Smooth muscle cell (in vitro differentiated cells): ENCODE measurements around the gene NAA15. TPM values are rescaled to one million over a fixed set of nuclear protein-coding genes. Genes with fewer than 3 reads are reported as not detected.
"Not testable (repeated sequence)": the region's sequence is repeated elsewhere in the genome, so short reads cannot be mapped to it uniquely, and the experiment has no call there.

Experiments used
- DNase-seq: peaks from one replicate; lab custom pipeline; 2025; ENCODE audit not compliant: unreplicated experiment; lab: John Stamatoyannopoulos, UW
- H2AFZ ChIP-seq: fragments of 200-600 bp; sonication (generic); 2 replicates; pipeline ENCODE4 v1.6.0; 2016; ENCODE audit warnings: antibody characterized with exemption, low read depth, mild to moderate bottlenecking
- H3F3A ChIP-seq: fragments of 200-600 bp; sonication (generic); 2 replicates; pipeline ENCODE4 v1.6.0; 2017; ENCODE audit warnings: antibody characterized with exemption, low read depth
- H3K27ac ChIP-seq: fragments of 200-600 bp; sonication (generic); 2 replicates; pipeline ENCODE4 v1.5.1; 2016; ENCODE audit warnings: low read depth, mild to moderate bottlenecking
- H3K27me3 ChIP-seq: fragments of 200-600 bp; sonication (generic); 2 replicates; pipeline ENCODE4 v1.6.1; 2016; ENCODE audit warnings: low read depth, mild to moderate bottlenecking
- H3K36me3 ChIP-seq: fragments of 200-600 bp; sonication (generic); 2 replicates; pipeline ENCODE4 v1.5.1; 2016; ENCODE audit warnings: low read depth
- H3K4me1 ChIP-seq: fragments of 200-600 bp; sonication (generic); 2 replicates; pipeline ENCODE4 v1.5.1; 2016; ENCODE audit warnings: low read depth
- H3K4me2 ChIP-seq: fragments of 200-600 bp; sonication (generic); 2 replicates; pipeline ENCODE4 v1.6.0; 2016; ENCODE audit warnings: mild to moderate bottlenecking
- H3K4me3 ChIP-seq: fragments of 200-600 bp; sonication (generic); 2 replicates; pipeline ENCODE4 v1.5.1; 2016; ENCODE audit warnings: mild to moderate bottlenecking
- H3K79me2 ChIP-seq: fragments of 200-600 bp; sonication (generic); 2 replicates; pipeline ENCODE4 v1.6.0; 2016; ENCODE audit warnings: low read depth, mild to moderate bottlenecking
- H3K9ac ChIP-seq: fragments of 200-600 bp; sonication (generic); 2 replicates; pipeline ENCODE4 v1.6.0; 2016; ENCODE audit warnings: low read depth
- H3K9me3 ChIP-seq: fragments of 200-600 bp; sonication (generic); replicated peaks from 2 replicates; pipeline ENCODE4 v1.5.1; 2016; ENCODE audit warnings: low read depth
- H4K20me1 ChIP-seq: fragments of 200-600 bp; sonication (generic); 2 replicates; pipeline ENCODE4 v1.6.0; 2016; ENCODE audit warnings: low read depth
- CTCF ChIP-seq: fragments of 200-600 bp; sonication (generic); IDR thresholded peaks from 2 replicates; pipeline ENCODE4 v1.5.1; 2017; ENCODE audit warnings: borderline replicate concordance, mild to moderate bottlenecking, antibody characterized with exemption; ENCODE audit not compliant: insufficient read depth, poor library complexity, severe bottlenecking
- WGBS: methylation state at CpG from one replicate; pipeline ENCODE4 v1.1.7; 2016; ENCODE audit warnings: low lambda C conversion rate; 5-methylcytosine and 5-hydroxymethylcytosine counted together
- polyA plus RNA-seq: library from polyadenylated mRNA; unstranded; fragments of >200 nt; fragmentation: Nextera tagmentation; extraction: Ambion mirVana; gene quantifications from 2 replicates; pipeline ENCODE4 v1.2.1, GENCODE V29; 2016
- total RNA-seq: library from RNA; depleted of rRNA; stranded (reverse); fragments of >200 nt; gene quantifications from 2 replicates; pipeline ENCODE4 v1.2.3, GENCODE V29; 2014

Gene NAA15
- total and polyA plus RNA-seq, 2 experiments from 2014 or later = 21.7 to 27.0 TPM

- Histone ChIP-seq H4K20me1 (peaks cover 87% of the 10 kb centered on the region), H3K79me2 (peaks cover 93% of the 10 kb centered on the region), H3F3A (no peaks in the 10 kb centered on the region), H3K4me2 (no peak overlapping the region), H3K36me3 (no peaks in the 10 kb centered on the region), H3K9me3 (no peaks in the 10 kb centered on the region), H3K27me3 (no peaks in the 10 kb centered on the region), H3K4me1 (peaks cover 26% of the 10 kb centered on the region), H3K4me3 (no peak overlapping the region), H3K27ac (no peak overlapping the region), H2AFZ (no peak overlapping the region), H3K9ac (no peak overlapping the region)
- no peak for TF ChIP-seq CTCF
- 88% methylated on average over 1 of the region's 1 CpG for WGBS
- DNase-seq = no peak
These were observed 157.2 kb downstream of the NAA15 start for GRCh38 chr4:139458543-139458942.

GRCh38 chr4:139458999-139459398 is 157.7 kb downstream of the NAA15 start:
- Histone ChIP-seq H3K9me3 (no peaks in the 10 kb centered on the region), H3K36me3 (no peaks in the 10 kb centered on the region), H3K27ac (no peak overlapping the region), H3K79me2 (peaks cover 98% of the 10 kb centered on the region), H2AFZ (no peak overlapping the region), H4K20me1 (peaks cover 90% of the 10 kb centered on the region), H3K4me1 (peaks cover 26% of the 10 kb centered on the region), H3K9ac (no peak overlapping the region), H3K4me2 (no peak overlapping the region), H3K27me3 (no peaks in the 10 kb centered on the region), H3F3A (no peaks in the 10 kb centered on the region), H3K4me3 (no peak overlapping the region)
- DNase-seq = no peak
- no peak for TF ChIP-seq CTCF
- WGBS = 72% methylated on average over 3 of the region's 3 CpGs

GRCh38 chr4:139460565-139460964 is 159.3 kb downstream of the NAA15 start:
- no peaks in the 10 kb centered on the region for H3K9me3 ChIP-seq
- H3K79me2 ChIP-seq = peaks cover 96% of the 10 kb centered on the region
- H3K9ac ChIP-seq = no peak overlapping the region
- WGBS = 90% methylated on average over 3 of the region's 3 CpGs
- H3K4me3 ChIP-seq = no peak overlapping the region
- H3K36me3 ChIP-seq = no peaks in the 10 kb centered on the region
- H3F3A ChIP-seq = no peaks in the 10 kb centered on the region
- no peak overlapping the region for H2AFZ ChIP-seq
- no peak for DNase-seq
- H3K4me1 ChIP-seq = peaks cover 18% of the 10 kb centered on the region
- H4K20me1 ChIP-seq = peaks cover 84% of the 10 kb centered on the region
- no peak overlapping the region for H3K27ac ChIP-seq
- no peak for TF ChIP-seq CTCF
- H3K27me3 ChIP-seq = no peaks in the 10 kb centered on the region
- H3K4me2 ChIP-seq = no peak overlapping the region

- Histone ChIP-seq H3K27me3 (no peaks in the 10 kb centered on the region), H3K4me3 (no peak overlapping the region), H2AFZ (no peak overlapping the region), H3K4me1 (peaks cover 14% of the 10 kb centered on the region), H3F3A (no peaks in the 10 kb centered on the region), H3K79me2 (peaks cover 96% of the 10 kb centered on the region), H3K9me3 (no peaks in the 10 kb centered on the region), H3K27ac (no peak overlapping the region), H3K4me2 (no peak overlapping the region), H3K36me3 (no peaks in the 10 kb centered on the region), H4K20me1 (peaks cover 84% of the 10 kb centered on the region), H3K9ac (no peak overlapping the region)
- no peak for TF ChIP-seq CTCF
- WGBS = 83% methylated on average over 5 of the region's 5 CpGs
- DNase-seq = no peak
These were observed 159.8 kb downstream of the NAA15 start for GRCh38 chr4:139461022-139461628.

- not testable (repeated sequence) for H3K27me3 ChIP-seq, H3K4me1 ChIP-seq, H3K4me2 ChIP-seq, H3F3A ChIP-seq, H3K36me3 ChIP-seq, DNase-seq, H2AFZ ChIP-seq, H3K4me3 ChIP-seq, H3K9me3 ChIP-seq, H3K27ac ChIP-seq, H3K9ac ChIP-seq
- WGBS = 97% methylated on average over 5 of the region's 5 CpGs
- Histone ChIP-seq H4K20me1 (peaks cover 68% of the 10 kb centered on the region), H3K79me2 (peaks cover 95% of the 10 kb centered on the region)
These were observed 163.2 kb downstream of the NAA15 start for GRCh38 chr4:139464512-139464911.
